Bronchial epithelial cell (primary cell): ENCODE results near the gene PIF1. TPM values are rescaled to one million over a fixed set of nuclear protein-coding genes. Genes with fewer than 3 reads are reported as not detected.

ENCODE experiments used
- DNase-seq: peaks from one replicate; pipeline ENCODE4 v3.0.0-alpha.2; 2010; ENCODE audit warnings: low read depth
- FAIRE-seq: peaks from 2 replicates; lab custom pipeline; 2011; peaks lifted over from hg19 to GRCh38; lab: Jason Lieb, UNC
- H3K27me3 ChIP-seq: 2 replicates; pipeline ENCODE4 v1.5.1; 2011; ENCODE audit warnings: low read length; ENCODE audit not compliant: control insufficient read depth, insufficient read depth
- H3K36me3 ChIP-seq: 2 replicates; pipeline ENCODE4 v1.5.1; 2011; ENCODE audit warnings: low read length; ENCODE audit not compliant: control insufficient read depth, insufficient read depth
- H3K4me3 ChIP-seq: 2 replicates; pipeline ENCODE4 v1.5.1; 2011; ENCODE audit warnings: mild to moderate bottlenecking, low read depth, low read length, control low read depth
- total RNA-seq: library from RNA; depleted of rRNA; stranded (reverse); fragments of >200 nt; gene quantifications from 2 replicates; pipeline ENCODE4 v1.2.1, GENCODE V29; 2014
- TF ChIP-seq, protein P1 (sequence below): IDR thresholded peaks from 2 replicates; pipeline ENCODE4 v1.5.1; 2011; ENCODE audit warnings: mild to moderate bottlenecking, moderate library complexity, low read length, control low read depth, inconsistent platforms; ENCODE audit not compliant: insufficient read depth, severe bottlenecking

Gene PIF1
- total RNA-seq, 1 donor from 2014 or later, result 0.26 TPM

DNA sequence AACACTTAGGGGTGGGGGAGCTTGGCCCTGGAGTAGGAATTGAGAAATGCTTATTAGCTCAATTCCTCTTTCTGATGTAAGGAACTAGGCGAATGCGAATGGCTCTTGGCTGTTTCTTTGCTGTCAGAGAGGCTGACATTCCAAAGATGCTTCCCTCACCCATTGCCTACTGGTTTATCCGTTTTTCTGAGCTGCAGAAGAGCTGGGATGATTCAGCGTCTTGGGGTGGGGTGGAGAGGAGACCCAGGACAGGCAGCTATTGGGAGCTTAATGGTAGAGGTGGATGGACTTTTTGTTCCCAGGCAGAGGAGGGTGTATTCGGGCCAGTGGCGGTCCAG, 26.0 kb upstream of the PIF1 start:
- H3K4me3 ChIP-seq, result no peak overlapping the region
- no peaks in the 10 kb centered on the region for H3K27me3 ChIP-seq
- DNase-seq (no peak), FAIRE-seq (no peak)
- TF ChIP-seq, protein P1, sequence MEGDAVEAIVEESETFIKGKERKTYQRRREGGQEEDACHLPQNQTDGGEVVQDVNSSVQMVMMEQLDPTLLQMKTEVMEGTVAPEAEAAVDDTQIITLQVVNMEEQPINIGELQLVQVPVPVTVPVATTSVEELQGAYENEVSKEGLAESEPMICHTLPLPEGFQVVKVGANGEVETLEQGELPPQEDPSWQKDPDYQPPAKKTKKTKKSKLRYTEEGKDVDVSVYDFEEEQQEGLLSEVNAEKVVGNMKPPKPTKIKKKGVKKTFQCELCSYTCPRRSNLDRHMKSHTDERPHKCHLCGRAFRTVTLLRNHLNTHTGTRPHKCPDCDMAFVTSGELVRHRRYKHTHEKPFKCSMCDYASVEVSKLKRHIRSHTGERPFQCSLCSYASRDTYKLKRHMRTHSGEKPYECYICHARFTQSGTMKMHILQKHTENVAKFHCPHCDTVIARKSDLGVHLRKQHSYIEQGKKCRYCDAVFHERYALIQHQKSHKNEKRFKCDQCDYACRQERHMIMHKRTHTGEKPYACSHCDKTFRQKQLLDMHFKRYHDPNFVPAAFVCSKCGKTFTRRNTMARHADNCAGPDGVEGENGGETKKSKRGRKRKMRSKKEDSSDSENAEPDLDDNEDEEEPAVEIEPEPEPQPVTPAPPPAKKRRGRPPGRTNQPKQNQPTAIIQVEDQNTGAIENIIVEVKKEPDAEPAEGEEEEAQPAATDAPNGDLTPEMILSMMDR, result no peak
- peaks cover 1% of the 10 kb centered on the region for H3K36me3 ChIP-seq

DNA sequence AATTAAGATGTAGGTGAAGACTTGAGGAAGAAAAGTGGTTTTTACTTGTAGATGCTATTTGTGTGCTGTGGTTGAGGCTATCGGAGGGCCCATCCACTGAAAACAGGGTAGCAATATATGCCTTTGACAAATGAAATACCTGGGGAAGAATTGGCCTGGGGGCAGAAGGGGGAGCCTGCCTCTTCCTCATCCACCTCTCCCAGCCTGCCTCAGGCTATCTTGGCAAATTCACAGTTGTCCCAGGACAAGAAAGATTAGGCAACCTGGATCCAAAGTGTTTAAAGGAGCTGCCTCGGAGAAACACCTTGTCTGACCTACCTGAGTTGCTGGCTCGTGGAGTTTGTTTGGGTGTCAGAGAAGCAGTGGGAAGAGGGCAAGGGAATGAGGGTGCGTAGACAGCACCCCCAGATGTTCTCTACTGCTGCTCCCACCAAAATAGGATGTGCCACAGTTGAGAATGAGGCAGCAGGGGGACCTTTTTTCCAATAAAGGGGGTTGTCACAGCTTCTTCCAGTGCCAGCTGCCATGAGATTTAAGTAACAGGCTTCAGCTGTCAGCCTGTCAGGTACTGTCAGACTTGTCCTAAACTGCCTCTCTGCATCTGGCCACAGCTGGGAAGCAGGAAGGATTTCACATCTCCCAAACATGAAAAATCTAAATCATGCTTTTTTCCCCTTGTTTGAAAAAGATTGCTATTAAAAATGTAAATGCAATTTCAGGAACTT, 25.5 kb upstream of the PIF1 start:
- TF ChIP-seq, protein P1, result no peak
- DNase-seq (no peak), FAIRE-seq (no peak)
- H3K36me3 ChIP-seq, result peaks cover 1% of the 10 kb centered on the region
- H3K4me3 ChIP-seq, result no peak overlapping the region
- H3K27me3 ChIP-seq, result no peaks in the 10 kb centered on the region

DNA sequence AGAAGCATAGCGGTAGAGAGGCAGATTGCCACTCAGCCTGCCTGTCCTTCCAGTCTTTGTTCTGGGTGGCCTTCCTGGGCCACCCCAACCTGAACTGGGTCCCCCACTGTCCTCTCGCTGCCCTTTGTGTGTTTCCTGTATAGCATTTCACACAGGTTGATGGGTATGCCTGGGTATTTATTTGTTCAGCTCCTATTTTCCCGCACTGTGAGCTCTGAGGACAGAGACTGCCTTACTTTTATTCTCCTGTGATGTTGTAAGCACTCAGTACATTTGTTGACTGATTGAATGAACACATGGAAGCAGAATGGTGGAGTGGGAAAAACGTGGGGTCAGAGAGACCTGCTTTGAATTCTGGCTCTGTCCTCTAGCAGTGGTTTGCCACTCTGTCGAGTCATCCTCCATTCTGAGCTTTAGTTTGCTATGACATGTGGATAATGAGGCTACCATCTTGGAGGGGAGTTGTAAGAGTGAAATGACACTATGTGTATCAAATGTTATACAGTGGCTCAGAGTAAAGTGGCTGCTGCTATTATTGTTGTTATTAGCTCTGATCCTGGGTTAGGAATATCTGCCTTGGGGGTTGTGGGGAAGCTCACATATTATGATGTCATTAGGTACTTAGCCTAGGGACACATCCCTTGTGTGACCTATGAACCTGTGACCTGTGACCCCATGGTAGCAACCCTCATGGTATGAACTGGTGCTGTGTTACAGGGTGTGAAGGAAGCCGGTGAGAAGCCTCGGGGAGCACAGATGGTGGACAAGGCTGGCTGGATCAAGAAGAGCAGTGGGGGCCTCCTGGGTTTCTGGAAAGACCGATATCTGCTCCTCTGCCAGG, 22.6 kb upstream of the PIF1 start:
- DNase-seq (no peak), FAIRE-seq (no peak)
- TF ChIP-seq, protein P1, result no peak
- no peaks in the 10 kb centered on the region for H3K27me3 ChIP-seq
- H3K4me3 ChIP-seq, result no peak overlapping the region
- no peaks in the 10 kb centered on the region for H3K36me3 ChIP-seq

DNA sequence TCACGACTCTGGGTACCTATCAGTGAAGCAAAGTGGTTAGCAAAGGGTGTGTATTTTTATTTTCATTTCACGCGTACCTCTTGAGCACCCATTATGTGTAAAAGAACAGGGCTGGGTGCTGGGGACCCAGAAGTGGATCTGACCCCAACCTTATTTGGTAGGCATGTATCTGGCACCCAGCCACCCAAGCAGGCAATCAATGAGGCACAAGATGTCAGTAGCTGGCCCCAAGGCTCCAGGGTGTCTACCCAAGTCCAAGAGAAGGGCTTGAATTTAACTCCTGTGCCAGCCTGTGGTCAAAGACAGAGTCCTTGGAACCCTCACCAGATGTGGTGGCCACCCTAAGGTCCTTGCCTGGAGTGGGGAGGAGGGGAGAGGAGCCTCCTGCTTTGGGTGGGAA, 22.0 kb upstream of the PIF1 start:
- no peak for FAIRE-seq
- no peaks in the 10 kb centered on the region for H3K27me3 ChIP-seq
- TF ChIP-seq, protein P1, result no peak
- no peak for DNase-seq
- no peak overlapping the region for H3K4me3 ChIP-seq
- H3K36me3 ChIP-seq, result no peaks in the 10 kb centered on the region

DNA sequence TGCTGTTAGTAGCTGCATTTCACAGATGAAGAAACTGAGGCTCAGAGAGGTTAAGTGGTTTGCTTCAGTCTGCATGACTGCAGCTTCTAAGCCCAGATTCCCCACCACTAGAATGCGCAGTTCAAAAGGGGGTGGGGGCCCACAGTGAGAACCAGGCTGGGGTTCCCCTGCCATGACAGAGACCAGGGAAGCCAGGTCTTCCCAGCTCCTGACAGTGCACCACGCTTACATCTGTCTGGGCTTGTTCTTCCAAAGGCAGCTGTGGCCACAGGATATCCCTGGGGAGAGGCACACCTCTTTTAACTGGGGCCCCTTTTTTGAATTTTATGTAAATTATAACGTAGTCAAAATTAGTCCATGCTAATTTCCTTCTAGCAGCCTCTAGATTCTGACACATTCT, 21.6 kb upstream of the PIF1 start:
- FAIRE-seq (no peak), DNase-seq (peak; percentile 51)
- Histone ChIP-seq H3K4me3 (no peak overlapping the region), H3K36me3 (no peaks in the 10 kb centered on the region), H3K27me3 (no peaks in the 10 kb centered on the region)
- TF ChIP-seq, protein P1, result no peak
